GM12878 (cell line): ENCODE measurements around the gene MRTFA. TPM values are rescaled to one million over a fixed set of nuclear protein-coding genes. Genes with fewer than 3 reads are reported as not detected.
"Not testable (repeated sequence)": the region's sequence is repeated elsewhere in the genome, so short reads cannot be mapped to it uniquely, and the experiment has no call there.

Experiments
- ATAC-seq: fragments of 200-7000 bp; cut with Tn5 transposase; 3 replicates; pipeline ENCODE4 v1.9.1; 2020; ENCODE audit warnings: mild to moderate bottlenecking, moderate library complexity
- BruUV-seq: library from RNA; stranded (reverse); fragments of 400-500 nt; replicated peaks from 2 replicates; lab custom pipeline; 2021; lab: Mats Ljungman, UMichigan
- CTCF ChIA-PET: fragments of 300-600 bp; sonication (Branson Sonifier 250); formaldehyde crosslinking; extraction: SDS; loops from one replicate; lab custom pipeline; 2021; ENCODE audit warnings: inconsistent platforms; lab: Yijun Ruan, JAX
- POLR2A ChIA-PET: fragments of 350-600 bp; formaldehyde crosslinking; extraction: SDS; loops from one replicate; lab custom pipeline; 2021; ENCODE audit warnings: inconsistent platforms; lab: Charles Lee
- RAD21 ChIA-PET: fragments of 300-600 bp; sonication (Branson Sonifier 250); formaldehyde crosslinking; loops from one replicate; lab custom pipeline; 2023; ENCODE audit warnings: antibody characterized with exemption; ENCODE audit not compliant: unreplicated experiment; lab: Charles Lee
- SMC1A ChIA-PET: fragments of 300-600 bp; sonication (Branson Sonifier 250); formaldehyde crosslinking; loops from one replicate; lab custom pipeline; 2023; ENCODE audit not compliant: unreplicated experiment, uncharacterized antibody; lab: Charles Lee
- DNase-seq: peaks from one replicate; pipeline ENCODE4 v3.0.0-alpha.2; 2011; ENCODE audit warnings: low read depth, low spot score
- FAIRE-seq: peaks from 3 replicates; lab custom pipeline; 2011; peaks lifted over from hg19 to GRCh38; lab: Jason Lieb, UNC
- H2AFZ ChIP-seq: 2 replicates; pipeline ENCODE4 v1.6.0; 2011; ENCODE audit warnings: low read depth, low read length, control low read depth; ENCODE audit not compliant: control insufficient read depth
- H3K27ac ChIP-seq: 2 replicates; pipeline ENCODE4 v1.5.1; 2011; ENCODE audit warnings: control low read depth; ENCODE audit not compliant: control insufficient read depth, insufficient read depth
- H3K27me3 ChIP-seq, 2 experiments: replicated peaks in 1 of 2; 2 replicates each; pipeline versions ENCODE4 v1.6.0 to v1.6.1; 2011; ENCODE audit warnings: low read length in 1 of 2; ENCODE audit not compliant: control insufficient read depth in 2 of 2, insufficient read depth in 2 of 2
- H3K36me3 ChIP-seq, 2 experiments: 2 replicates each; pipeline ENCODE4 v1.5.1; 2011; ENCODE audit warnings: low read length in 1 of 2; ENCODE audit not compliant: control insufficient read depth in 2 of 2, insufficient read depth in 2 of 2
- H3K4me1 ChIP-seq: 2 replicates; pipeline ENCODE4 v1.6.1; 2011; ENCODE audit warnings: mild to moderate bottlenecking, low read length, moderate library complexity, mixed read lengths; ENCODE audit not compliant: control insufficient read depth, insufficient read depth
- H3K4me2 ChIP-seq: 2 replicates; pipeline ENCODE4 v1.6.0; 2011; ENCODE audit warnings: control low read depth; ENCODE audit not compliant: control insufficient read depth, insufficient read depth
- H3K4me3 ChIP-seq: fragments of 200-600 bp; sonication (generic); 2 replicates; pipeline ENCODE4 v1.5.1; 2016
- H3K79me2 ChIP-seq: 2 replicates; pipeline ENCODE4 v1.6.0; 2011; ENCODE audit warnings: low read length; ENCODE audit not compliant: control insufficient read depth, insufficient read depth
- H3K9ac ChIP-seq: 2 replicates; pipeline ENCODE4 v1.8.0; 2011; ENCODE audit warnings: low read length, control low read depth, mixed read lengths; ENCODE audit not compliant: control insufficient read depth, insufficient read depth
- H3K9me3 ChIP-seq: replicated peaks from 3 replicates; pipeline ENCODE4 v1.5.1; 2011; ENCODE audit warnings: mild to moderate bottlenecking, low read length; ENCODE audit not compliant: control insufficient read depth, insufficient read depth
- H4K20me1 ChIP-seq: 2 replicates; pipeline ENCODE4 v1.6.0; 2011; ENCODE audit not compliant: control insufficient read depth, insufficient read depth
- ZNF384 ChIP-seq: IDR thresholded peaks from 2 replicates; pipeline ENCODE4 v1.6.1; 2012; ENCODE audit warnings: low read depth, mild to moderate bottlenecking, low read length, improper control_type of control experiment, borderline replicate concordance
- WGBS: methylation state at CpG from one replicate; pipeline ENCODE4 v1.1.6; 2016; ENCODE audit warnings: low lambda C conversion rate; ENCODE audit not compliant: insufficient replicate concordance, insufficient coverage; ENCODE audit errors: missing lambda C conversion rate; 5-methylcytosine and 5-hydroxymethylcytosine counted together
- in situ Hi-C: fragments of 300-500 bp; cut with MboI; formaldehyde crosslinking; loops from 9 replicates; pipeline ENCODE4 v1.14.3; 2018; ENCODE audit warnings: mixed read lengths
- intact Hi-C: fragments of 100-400 bp; cut with micrococcal nuclease; formaldehyde crosslinking; loops from one replicate; pipeline ENCODE4 v1.14.2; 2022; ENCODE audit not compliant: unreplicated experiment
- polyA plus RNA-seq, 11 experiments: library from polyadenylated mRNA; depleted of rRNA in 4 of 11; unstranded in 6 of 11; stranded (reverse) in 5 of 11; fragments of >200 nt; fragmentation: Nextera tagmentation in 4 of 11; fragmentation: Illumina TruSeq in 1 of 11; extraction: Ambion mirVana in 4 of 11; extraction: Trizol in 1 of 11; gene quantifications; 1 replicate in 1 of 11; 2 replicates in 10 of 11; pipeline versions ENCODE4 v1.2.1 to v1.2.3, GENCODE V29; 2011 to 2016; ENCODE audit warnings: inconsistent platforms in 2 of 11, missing spikeins in 2 of 11, low read depth in 1 of 11
- total RNA-seq, 4 experiments: library from RNA; depleted of rRNA in 3 of 4; stranded (reverse); fragments of >200 nt in 3 of 4; fragmentation: Illumina TruSeq in 1 of 4; extraction: Trizol in 1 of 4; gene quantifications; 2 replicates each; pipeline versions ENCODE4 v1.2.1 to v1.2.3, GENCODE V29; 2013 to 2021

MRTFA gene
- total and polyA plus RNA-seq, 10 of the 15 experiments (the other 5 are each of a cell fraction or from before 2014, with no cell fraction given), result 2.0 to 63.9 (median 17.9) TPM

- peaks cover 0 to 7% of the 10 kb centered on the region in 2 experiments; a peak in 2 of 4 replicates for H3K36me3 ChIP-seq
- no peak overlapping the region for H2AFZ ChIP-seq
- in situ Hi-C loops (no loop called here), intact Hi-C loops (no loop called here)
- ATAC-seq (no peak), DNase-seq (no peak), FAIRE-seq (no peak)
- ChIA-PET SMC1A (interaction anchor here (1.0 kb wide), 1 partner anchor 30 kb away, joined by 3 read pairs; no protein-coding TSS in a partner anchor), POLR2A (no interaction called here), RAD21 (no interaction called here), CTCF (interaction anchor here (1.5 to 1.7 kb wide), 2 partner anchors 30 to 32 kb away, joined by 3 to 4 read pairs; no protein-coding TSS in a partner anchor)
- no peak for TF ChIP-seq ZNF384
- H3K4me2 ChIP-seq, result no peak overlapping the region
- WGBS, result 95% methylated on average over 1 of the region's 1 CpG
- H3K27ac ChIP-seq, result no peak overlapping the region
- H3K4me3 ChIP-seq, result no peak overlapping the region
- no TSS peak for BruUV-seq
- no peaks in the 10 kb centered on the region for H4K20me1 ChIP-seq
- H3K27me3 ChIP-seq, result no peaks in the 10 kb centered on the region
- peaks cover 11% of the 10 kb centered on the region for H3K79me2 ChIP-seq
- H3K9me3 ChIP-seq, result peaks cover 10% of the 10 kb centered on the region; the same call in 1 of the 3 replicates
- no peak overlapping the region for H3K9ac ChIP-seq
- no peaks in the 10 kb centered on the region for H3K4me1 ChIP-seq
Observed at GRCh38 chr22:40556641-40557040, 79.9 kb downstream of the MRTFA start.

GRCh38 chr22:40554023-40554422 lies 82.5 kb downstream of the MRTFA start:
- H3K9ac ChIP-seq, RAD21 ChIA-PET, H3K4me2 ChIP-seq, H4K20me1 ChIP-seq, intact Hi-C loops, ATAC-seq, BruUV-seq, in situ Hi-C loops, SMC1A ChIA-PET, H3K79me2 ChIP-seq, H3K36me3 ChIP-seq, H2AFZ ChIP-seq, H3K4me3 ChIP-seq, DNase-seq, H3K27ac ChIP-seq, H3K4me1 ChIP-seq, FAIRE-seq, H3K27me3 ChIP-seq: not testable (repeated sequence)
- H3K9me3 ChIP-seq, result peaks cover 10% of the 10 kb centered on the region; the same call in 1 of the 3 replicates
- CTCF ChIA-PET, result interaction anchor here (0.6 kb wide), 1 partner anchor 65 kb away, joined by 4 read pairs; no protein-coding TSS in a partner anchor
- WGBS, result 93% methylated on average over 1 of the region's 1 CpG
- POLR2A ChIA-PET, result interaction anchor here (0.6 kb wide), 1 partner anchor 25 kb away, joined by 6 read pairs; no protein-coding TSS in a partner anchor
